ENCODE measurements around the gene TIGD1. TPM values are rescaled to one million over a fixed set of nuclear protein-coding genes. Genes with fewer than 3 reads are reported as not detected.
"Not testable (repeated sequence)": the region's sequence is repeated elsewhere in the genome, so short reads cannot be mapped to it uniquely, and the experiment has no call there.

TIGD1 gene
- total RNA-seq, 1 experiment from 2014 or later: 14.9 TPM

GRCh38 chr2:232574674-232575403, 24.5 kb upstream of the TIGD1 start:
- Mint-ChIP-seq H3K9me3 (ENCODE audit: low read depth, unreplicated experiment) (no peaks in the 10 kb centered on the region), H3K27me3 (ENCODE audit: unreplicated experiment) (no peaks in the 10 kb centered on the region), H3K27ac (ENCODE audit: unreplicated experiment) (no peak overlapping the region), H3K36me3 (ENCODE audit: insufficient read depth, unreplicated experiment) (peaks cover 23% of the 10 kb centered on the region), H3K4me3 (ENCODE audit: low read depth, unreplicated experiment) (no peak overlapping the region), H3K4me1 (ENCODE audit: low read depth, unreplicated experiment) (peaks cover 54% of the 10 kb centered on the region)
- intact Hi-C loops (cut with micrococcal nuclease; ENCODE audit: unreplicated experiment): no loop called here
- no peak for TF ChIP-seq CTCF (IDR thresholded peaks at IDR 0.05; ENCODE audit: unreplicated experiment)
- BruUV-seq (replicated peaks): no TSS peak
- no peak for DNase-seq
- CTCF ChIA-PET: interaction anchor here (0.5 kb wide), 1 partner anchor 503 kb away, joined by 3 read pairs; no protein-coding TSS in a partner anchor

- CTCF ChIA-PET: no interaction called here
- no peak for DNase-seq
- intact Hi-C loops (cut with micrococcal nuclease; ENCODE audit: unreplicated experiment): no loop called here
- Mint-ChIP-seq H3K27ac (ENCODE audit: unreplicated experiment) (peak overlapping the region; percentile 38), H3K4me3 (ENCODE audit: low read depth, unreplicated experiment) (peak overlapping the region; percentile 33), H3K4me1 (ENCODE audit: low read depth, unreplicated experiment) (peaks cover 54% of the 10 kb centered on the region), H3K36me3 (ENCODE audit: insufficient read depth, unreplicated experiment) (peaks cover 29% of the 10 kb centered on the region), H3K27me3 (ENCODE audit: unreplicated experiment) (no peaks in the 10 kb centered on the region), H3K9me3 (ENCODE audit: low read depth, unreplicated experiment) (no peaks in the 10 kb centered on the region)
- no TSS peak for BruUV-seq (replicated peaks)
- TF ChIP-seq CTCF (IDR thresholded peaks at IDR 0.05; ENCODE audit: unreplicated experiment): no peak
These were observed 23.5 kb upstream of the TIGD1 start for GRCh38 chr2:232573771-232574435.

- H3K9me3 Mint-ChIP-seq (ENCODE audit: low read depth, unreplicated experiment): no peaks in the 10 kb centered on the region
- CTCF ChIA-PET: interaction anchor here (0.5 to 1.0 kb wide), 5 partner anchors 27 to 932 kb away, joined by 3 to 12 read pairs (median 4); no protein-coding TSS in a partner anchor
- H3K27ac Mint-ChIP-seq (ENCODE audit: unreplicated experiment): peak overlapping the region; percentile 38
- DNase-seq: no peak
- TF ChIP-seq CTCF (IDR thresholded peaks at IDR 0.05; ENCODE audit: unreplicated experiment): no peak
- peaks cover 63% of the 10 kb centered on the region for H3K4me1 Mint-ChIP-seq (ENCODE audit: low read depth, unreplicated experiment)
- H3K4me3 Mint-ChIP-seq (ENCODE audit: low read depth, unreplicated experiment): peak overlapping the region; percentile 33
- H3K36me3 Mint-ChIP-seq (ENCODE audit: insufficient read depth, unreplicated experiment): peaks cover 35% of the 10 kb centered on the region
- no peaks in the 10 kb centered on the region for H3K27me3 Mint-ChIP-seq (ENCODE audit: unreplicated experiment)
- no TSS peak for BruUV-seq (replicated peaks)
- intact Hi-C loops (cut with micrococcal nuclease; ENCODE audit: unreplicated experiment): no loop called here
These were observed 22.7 kb upstream of the TIGD1 start for GRCh38 chr2:232573042-232573441.

- no peak overlapping the region for H3K27ac Mint-ChIP-seq (ENCODE audit: unreplicated experiment)
- no TSS peak for BruUV-seq (replicated peaks)
- no peaks in the 10 kb centered on the region for H3K27me3 Mint-ChIP-seq (ENCODE audit: unreplicated experiment)
- no peak for TF ChIP-seq CTCF (IDR thresholded peaks at IDR 0.05; ENCODE audit: unreplicated experiment)
- no peaks in the 10 kb centered on the region for H3K9me3 Mint-ChIP-seq (ENCODE audit: low read depth, unreplicated experiment)
- H3K4me1 Mint-ChIP-seq (ENCODE audit: low read depth, unreplicated experiment): peaks cover 64% of the 10 kb centered on the region
- peak; percentile 27 for DNase-seq
- H3K4me3 Mint-ChIP-seq (ENCODE audit: low read depth, unreplicated experiment): no peak overlapping the region
- intact Hi-C loops (cut with micrococcal nuclease; ENCODE audit: unreplicated experiment): no loop called here
- CTCF ChIA-PET: interaction anchor here (1.0 to 1.2 kb wide), 2 partner anchors 9 to 22 kb away, joined by 4 read pairs; no protein-coding TSS in a partner anchor
- peaks cover 50% of the 10 kb centered on the region for H3K36me3 Mint-ChIP-seq (ENCODE audit: insufficient read depth, unreplicated experiment)
These were observed 20.7 kb upstream of the TIGD1 start for GRCh38 chr2:232571026-232571474.

GRCh38 chr2:232570481-232570880, 20.1 kb upstream of the TIGD1 start:
- H3K4me3 Mint-ChIP-seq (ENCODE audit: low read depth, unreplicated experiment); intact Hi-C loops (cut with micrococcal nuclease; ENCODE audit: unreplicated experiment); H3K27me3 Mint-ChIP-seq (ENCODE audit: unreplicated experiment); H3K27ac Mint-ChIP-seq (ENCODE audit: unreplicated experiment); BruUV-seq (replicated peaks); DNase-seq; H3K9me3 Mint-ChIP-seq (ENCODE audit: low read depth, unreplicated experiment): not testable (repeated sequence)
- CTCF ChIA-PET: interaction anchor here (1.0 to 1.2 kb wide), 2 partner anchors 10 to 22 kb away, joined by 4 read pairs; no protein-coding TSS in a partner anchor
- Mint-ChIP-seq H3K4me1 (ENCODE audit: low read depth, unreplicated experiment) (peaks cover 64% of the 10 kb centered on the region), H3K36me3 (ENCODE audit: insufficient read depth, unreplicated experiment) (peaks cover 56% of the 10 kb centered on the region)
